Activated naive CD8-positive, alpha-beta T cell (primary cell): ENCODE results near the gene BARX2.

ENCODE experiments used
- H3K27ac Mint-ChIP-seq: one replicate; pipeline ENCODE4 v1.8.0; 2021; ENCODE audit warnings: mixed read lengths
- H3K27me3 Mint-ChIP-seq: one replicate; pipeline ENCODE4 v1.8.0; 2021; ENCODE audit warnings: mixed read lengths
- H3K36me3 Mint-ChIP-seq: one replicate; pipeline ENCODE4 v1.8.0; 2021; ENCODE audit warnings: mixed read lengths
- H3K4me1 Mint-ChIP-seq: one replicate; pipeline ENCODE4 v1.8.0; 2021; ENCODE audit warnings: low read depth, mixed read lengths
- H3K4me3 Mint-ChIP-seq: one replicate; pipeline ENCODE4 v1.8.0; 2021; ENCODE audit warnings: mild to moderate bottlenecking, mixed read lengths
- H3K9me3 Mint-ChIP-seq: one replicate; pipeline ENCODE4 v1.8.0; 2021; ENCODE audit warnings: low read depth, mixed read lengths

The BARX2 gene

DNA sequence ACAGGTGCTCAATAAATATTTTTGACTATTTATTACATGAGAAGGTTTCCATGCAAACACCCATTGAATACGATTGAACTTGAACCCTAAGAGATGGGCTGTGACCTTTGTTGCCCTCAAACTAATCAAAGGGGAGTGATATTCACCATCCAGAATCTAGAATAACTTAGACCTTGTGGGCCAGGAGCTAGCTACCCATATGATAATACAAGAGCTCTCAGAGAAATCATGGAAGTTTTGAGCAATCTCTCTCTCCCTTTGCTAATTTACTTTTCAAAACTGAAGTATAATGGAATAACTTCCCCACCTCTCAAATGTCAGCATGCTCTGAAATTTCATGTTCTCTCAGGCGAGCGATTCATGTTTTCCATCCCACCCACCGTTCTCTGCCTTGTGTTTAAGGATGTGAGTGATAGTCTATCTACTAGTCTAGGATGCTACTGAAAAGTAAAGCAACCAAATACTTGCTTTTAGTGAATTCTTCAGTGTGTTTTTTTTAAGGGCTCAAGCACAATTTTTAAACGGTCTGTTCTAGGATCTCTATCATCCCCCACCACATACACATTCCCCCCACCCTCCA lies 33.3 kb downstream of the BARX2 start:
- no peak overlapping the region for H3K27ac Mint-ChIP-seq
- H3K27me3 Mint-ChIP-seq: peaks cover 7% of the 10 kb centered on the region

DNA sequence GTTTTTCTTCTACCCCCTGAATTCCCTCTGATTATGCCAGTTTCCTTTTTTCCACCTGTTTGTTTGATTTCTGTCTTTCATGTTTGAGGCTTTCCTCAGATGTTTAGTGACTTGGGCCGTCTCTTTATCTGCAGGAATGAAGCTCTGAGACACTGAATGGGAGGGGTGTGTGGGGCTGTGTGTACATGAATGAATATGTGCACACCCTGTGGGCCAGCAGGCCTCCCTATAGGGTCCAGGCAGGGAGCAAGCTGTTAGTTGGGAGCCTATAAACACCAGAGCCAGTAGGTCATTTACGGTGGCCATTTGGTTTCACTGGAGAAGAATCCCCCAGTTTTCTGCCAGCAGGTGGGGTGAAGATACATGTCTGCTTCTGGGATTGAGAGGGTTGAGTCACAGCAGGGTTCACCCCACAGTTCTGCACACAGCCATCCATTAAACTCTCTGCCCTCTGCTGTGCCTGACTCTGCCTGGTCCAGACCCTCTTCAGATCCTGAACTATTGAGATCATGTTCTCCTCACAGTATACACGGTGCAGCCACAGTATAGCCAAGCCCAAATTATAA lies 34.8 kb downstream of the BARX2 start:
- Mint-ChIP-seq H3K27ac (no peak overlapping the region), H3K27me3 (peaks cover 5% of the 10 kb centered on the region), H3K4me3 (no peak overlapping the region), H3K36me3 (no peaks in the 10 kb centered on the region), H3K4me1 (no peaks in the 10 kb centered on the region), H3K9me3 (no peaks in the 10 kb centered on the region)

More for the DNA sequence above, 33.3 kb downstream of the BARX2 start:
- Mint-ChIP-seq H3K9me3 (no peaks in the 10 kb centered on the region), H3K4me1 (no peaks in the 10 kb centered on the region), H3K4me3 (no peak overlapping the region), H3K36me3 (no peaks in the 10 kb centered on the region)

DNA sequence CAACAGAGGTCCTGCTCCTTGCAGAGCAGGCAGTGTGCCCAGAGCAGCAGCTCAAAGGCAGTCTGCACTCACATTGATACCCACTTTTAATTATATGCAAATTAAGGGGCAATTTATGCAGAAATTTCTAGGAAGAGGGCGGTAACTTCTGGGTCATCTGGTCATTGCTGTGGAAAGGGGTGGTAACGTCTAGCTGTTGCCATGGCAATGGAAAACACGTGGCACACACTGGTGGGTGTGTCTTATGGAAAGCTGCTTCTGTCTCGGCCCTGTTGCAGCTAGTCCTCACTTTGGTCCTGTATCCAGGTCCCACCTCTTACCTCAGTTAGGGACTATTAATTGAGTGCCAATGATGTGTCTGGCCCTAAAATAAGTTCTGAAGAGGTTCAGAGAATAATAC lies 36.8 kb downstream of the BARX2 start:
- no peak overlapping the region for H3K4me3 Mint-ChIP-seq
- peaks cover 5% of the 10 kb centered on the region for H3K27me3 Mint-ChIP-seq
- no peaks in the 10 kb centered on the region for H3K9me3 Mint-ChIP-seq
- no peaks in the 10 kb centered on the region for H3K36me3 Mint-ChIP-seq
- H3K4me1 Mint-ChIP-seq: no peaks in the 10 kb centered on the region
- H3K27ac Mint-ChIP-seq: no peak overlapping the region

DNA sequence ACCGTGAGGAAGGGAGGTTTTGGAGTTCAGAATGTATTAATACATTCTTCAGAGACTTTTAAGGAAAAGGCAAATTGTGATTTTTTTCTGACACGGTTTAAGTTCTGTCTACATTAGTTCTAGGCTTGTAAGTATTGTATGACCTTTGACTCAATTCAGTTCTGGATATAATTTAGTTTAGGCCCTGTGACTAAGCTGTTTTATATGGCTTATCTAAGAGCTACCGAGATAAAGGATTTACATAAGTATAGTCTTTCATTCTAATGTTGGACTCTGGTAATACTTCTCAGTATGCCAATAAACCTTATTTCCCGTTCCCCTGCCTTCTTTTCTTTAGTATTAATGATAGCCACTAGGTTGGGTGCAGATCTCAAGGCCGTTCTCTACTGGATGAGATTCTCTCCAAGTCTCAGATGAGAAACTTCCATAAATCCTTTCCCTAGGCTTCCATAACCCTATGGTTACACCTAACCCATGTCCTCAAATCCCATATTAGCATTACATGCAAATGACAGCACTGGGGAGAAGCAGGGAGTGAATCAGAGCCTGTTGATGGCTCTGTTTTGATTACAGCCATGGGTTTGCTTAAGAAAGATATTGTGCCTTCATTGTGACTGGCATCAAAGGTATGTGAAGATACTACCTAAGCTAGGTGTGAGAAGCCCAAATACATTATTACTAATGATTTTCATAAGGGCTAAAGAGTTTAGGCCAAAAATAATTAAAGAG lies 38.7 kb downstream of the BARX2 start:
- Mint-ChIP-seq H3K9me3 (no peaks in the 10 kb centered on the region), H3K27me3 (no peaks in the 10 kb centered on the region), H3K4me1 (peaks cover 2% of the 10 kb centered on the region), H3K27ac (no peak overlapping the region), H3K36me3 (no peaks in the 10 kb centered on the region), H3K4me3 (no peak overlapping the region)

DNA sequence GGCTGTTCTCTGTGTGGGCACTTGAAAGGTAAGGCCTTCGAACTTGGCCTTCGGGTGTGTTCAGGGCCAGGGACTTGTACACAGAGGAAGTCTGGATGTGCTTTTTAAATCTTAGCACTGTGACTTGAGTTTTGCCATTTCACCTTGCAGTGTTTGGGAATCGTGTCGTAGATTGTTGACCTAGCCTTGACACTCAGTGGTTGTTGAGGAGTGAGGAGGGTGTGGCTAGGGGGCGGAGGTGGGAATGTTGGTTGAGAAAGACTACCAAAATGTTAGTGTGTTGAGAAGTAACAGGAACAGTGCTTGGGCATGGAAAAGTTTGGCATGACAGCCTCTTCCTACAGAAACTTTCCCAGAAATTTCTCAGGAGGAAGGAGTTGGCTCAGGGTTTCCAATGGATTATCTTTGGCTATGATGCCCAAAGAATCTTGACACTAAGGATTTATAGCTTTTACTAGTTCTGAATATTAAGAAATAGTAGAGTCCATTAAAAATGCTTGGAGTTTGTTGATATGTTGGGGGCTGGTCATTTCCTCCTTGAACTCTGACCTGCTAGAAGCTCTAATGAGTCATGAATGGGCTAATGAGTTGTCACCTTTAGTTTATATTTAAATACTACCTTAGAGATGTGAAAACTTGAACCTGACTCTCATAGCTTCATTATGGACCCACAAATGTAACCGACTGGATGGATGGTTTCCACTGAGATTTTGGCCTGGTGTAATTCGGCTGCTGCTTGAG lies 40.6 kb downstream of the BARX2 start:
- no peak overlapping the region for H3K27ac Mint-ChIP-seq
- no peaks in the 10 kb centered on the region for H3K27me3 Mint-ChIP-seq

DNA sequence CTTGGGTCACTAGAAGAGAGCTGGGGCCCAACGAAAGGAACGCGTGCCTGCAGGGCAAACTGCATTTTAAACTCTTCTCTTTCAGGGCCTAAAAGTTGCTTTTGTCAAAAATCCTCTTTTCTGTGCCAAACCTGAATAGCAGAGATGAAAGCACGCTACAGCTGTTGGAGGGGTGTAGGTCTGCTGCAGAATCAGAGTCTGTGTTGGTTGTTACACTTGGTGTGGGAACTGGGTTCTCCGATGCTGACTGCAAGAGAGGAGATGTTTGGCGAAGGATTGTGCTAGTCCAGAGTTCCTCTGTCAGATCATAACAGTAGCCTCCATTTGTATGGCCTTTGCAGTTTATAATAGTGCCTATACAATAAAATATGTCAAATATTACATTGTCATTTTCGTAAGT lies 41.8 kb downstream of the BARX2 start:
- Mint-ChIP-seq H3K9me3 (no peaks in the 10 kb centered on the region), H3K27me3 (no peaks in the 10 kb centered on the region), H3K36me3 (no peaks in the 10 kb centered on the region), H3K27ac (no peak overlapping the region), H3K4me1 (peaks cover 2% of the 10 kb centered on the region), H3K4me3 (no peak overlapping the region)

More for the DNA sequence above, 40.6 kb downstream of the BARX2 start:
- Mint-ChIP-seq H3K9me3 (no peaks in the 10 kb centered on the region), H3K36me3 (no peaks in the 10 kb centered on the region), H3K4me3 (no peak overlapping the region), H3K4me1 (peaks cover 2% of the 10 kb centered on the region)

DNA sequence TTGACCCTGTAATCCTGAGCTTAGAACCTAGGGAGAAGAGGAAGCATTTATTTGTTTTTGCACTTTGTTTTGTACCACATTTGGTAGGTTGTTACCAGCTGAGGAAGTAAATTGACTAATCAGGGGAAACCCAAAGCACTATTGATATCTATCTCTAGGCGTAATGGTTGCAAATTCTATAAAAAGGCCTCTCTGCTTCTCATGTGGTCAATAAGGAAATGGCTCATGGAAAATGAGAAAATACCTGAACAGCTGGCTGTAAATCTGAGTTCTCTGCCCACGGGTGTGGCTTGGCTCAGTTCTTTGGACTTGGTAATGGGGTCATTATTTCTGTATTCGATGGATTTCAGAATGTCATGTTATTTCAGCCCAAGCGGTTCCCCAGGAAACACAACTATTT lies 42.4 kb downstream of the BARX2 start:
- peaks cover 2% of the 10 kb centered on the region for H3K4me1 Mint-ChIP-seq
- no peak overlapping the region for H3K27ac Mint-ChIP-seq
- no peak overlapping the region for H3K4me3 Mint-ChIP-seq
- H3K27me3 Mint-ChIP-seq: no peaks in the 10 kb centered on the region
- H3K36me3 Mint-ChIP-seq: no peaks in the 10 kb centered on the region
- H3K9me3 Mint-ChIP-seq: no peaks in the 10 kb centered on the region

DNA sequence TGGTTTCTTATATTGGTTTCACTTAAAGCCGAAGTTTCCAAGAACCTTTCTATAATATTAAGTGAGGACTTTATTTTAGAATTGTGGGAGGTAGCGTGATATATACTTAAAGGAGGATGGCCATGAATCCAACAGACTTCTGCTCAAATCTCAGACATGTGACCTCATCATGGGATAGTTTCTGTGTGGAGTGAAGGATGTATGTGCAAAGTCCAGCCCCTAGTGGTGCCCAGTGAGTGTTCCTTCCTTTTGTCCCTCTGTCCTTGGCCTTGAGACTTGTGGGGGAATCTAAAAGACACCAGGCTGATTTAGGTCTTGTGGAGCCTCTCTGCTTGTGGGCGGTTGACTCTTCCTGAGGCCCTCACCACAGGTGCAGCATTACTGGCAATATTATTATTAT lies 43.7 kb downstream of the BARX2 start:
- H3K36me3 Mint-ChIP-seq: no peaks in the 10 kb centered on the region
- no peak overlapping the region for H3K4me3 Mint-ChIP-seq

DNA sequence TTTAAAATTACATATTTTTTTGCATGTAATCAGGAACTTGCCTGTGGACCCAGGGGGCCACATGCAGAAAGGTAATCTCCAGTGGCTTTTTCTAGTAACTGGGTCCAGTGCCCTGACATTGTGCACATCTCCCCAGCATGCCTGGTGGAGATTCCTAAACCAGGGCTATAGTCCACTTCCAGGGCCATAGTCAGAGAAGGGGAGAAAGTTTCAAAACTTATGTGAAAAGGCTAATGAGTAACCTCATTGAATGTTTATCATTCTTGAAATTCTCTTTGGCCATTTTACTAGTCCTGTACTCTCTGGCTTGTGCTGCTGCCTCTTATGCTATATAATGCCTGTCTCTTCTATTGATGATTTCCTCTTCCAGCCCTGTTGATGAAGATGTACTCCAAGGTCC lies 47.8 kb downstream of the BARX2 start:
- Mint-ChIP-seq H3K9me3 (no peaks in the 10 kb centered on the region), H3K27me3 (peaks cover 4% of the 10 kb centered on the region), H3K4me3 (no peak overlapping the region), H3K4me1 (no peaks in the 10 kb centered on the region), H3K27ac (no peak overlapping the region), H3K36me3 (no peaks in the 10 kb centered on the region)

More for the DNA sequence above, 43.7 kb downstream of the BARX2 start:
- H3K27me3 Mint-ChIP-seq: peaks cover under 1% of the 10 kb centered on the region
- peaks cover 2% of the 10 kb centered on the region for H3K4me1 Mint-ChIP-seq
- no peaks in the 10 kb centered on the region for H3K9me3 Mint-ChIP-seq
- no peak overlapping the region for H3K27ac Mint-ChIP-seq

DNA sequence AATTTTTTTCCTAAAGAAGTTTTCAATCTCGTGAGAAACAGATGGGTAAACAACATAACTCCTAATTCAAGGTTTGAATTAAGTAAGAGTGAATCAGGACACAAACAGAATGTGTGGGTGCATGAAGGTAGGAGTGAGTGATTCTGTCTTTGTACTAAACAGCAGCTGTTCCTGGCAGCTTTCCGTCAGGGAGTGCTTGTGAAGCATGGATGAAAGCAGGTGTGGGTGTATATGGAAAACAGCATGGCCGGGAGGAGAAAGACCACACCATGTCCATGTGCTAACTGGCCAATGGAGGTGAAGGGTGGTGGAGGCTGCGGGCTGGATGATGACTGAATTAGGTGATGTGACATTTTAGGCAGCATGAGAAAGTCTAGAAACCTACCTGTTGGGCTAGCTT lies 49.6 kb downstream of the BARX2 start:
- Mint-ChIP-seq H3K27me3 (peaks cover 4% of the 10 kb centered on the region), H3K36me3 (no peaks in the 10 kb centered on the region), H3K4me3 (no peak overlapping the region), H3K9me3 (no peaks in the 10 kb centered on the region), H3K4me1 (no peaks in the 10 kb centered on the region), H3K27ac (no peak overlapping the region)

DNA sequence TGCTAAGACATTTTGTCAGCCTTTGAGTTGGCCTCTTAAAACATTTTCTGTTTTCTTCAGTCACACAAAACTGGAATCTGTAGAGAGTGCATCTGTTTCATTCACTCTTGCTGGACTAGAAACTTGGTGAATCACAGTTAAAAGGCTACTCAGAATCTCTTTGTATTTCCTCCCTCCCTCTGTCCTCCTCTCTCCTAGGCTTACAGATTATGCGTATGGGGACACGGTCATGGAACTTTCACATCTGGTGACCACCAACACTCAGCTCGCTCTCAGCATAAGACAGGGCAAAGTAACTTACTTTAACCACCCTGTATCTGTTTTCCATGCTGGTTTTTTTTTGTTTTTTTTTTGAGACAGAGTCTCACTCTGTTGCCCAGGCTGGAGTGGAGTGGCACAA lies 50.4 kb downstream of the BARX2 start:
- Mint-ChIP-seq H3K4me1 (no peaks in the 10 kb centered on the region), H3K27ac (no peak overlapping the region), H3K27me3 (peaks cover 5% of the 10 kb centered on the region), H3K4me3 (no peak overlapping the region), H3K36me3 (peaks cover 1% of the 10 kb centered on the region), H3K9me3 (peaks cover 2% of the 10 kb centered on the region)

DNA sequence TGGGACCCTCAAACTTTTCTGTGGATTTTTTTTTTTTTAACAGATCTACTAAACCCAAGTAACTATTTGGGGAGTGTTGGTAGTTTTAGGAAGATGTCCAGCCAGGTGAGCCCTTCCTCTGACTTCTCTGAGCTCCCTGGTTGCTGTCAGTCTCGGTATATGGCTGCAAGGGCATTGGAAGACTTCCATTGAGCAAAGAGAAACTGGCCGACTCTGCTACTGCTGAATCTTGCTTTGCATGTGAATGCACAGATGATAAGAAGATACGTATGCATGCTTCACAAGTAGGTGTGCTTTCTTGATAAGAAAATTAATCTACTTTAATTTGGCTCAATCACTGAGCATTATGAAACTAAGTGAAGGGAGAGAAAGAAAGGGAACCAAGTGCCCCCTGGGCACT lies 51.1 kb downstream of the BARX2 start:
- H3K9me3 Mint-ChIP-seq: peaks cover 6% of the 10 kb centered on the region
- H3K4me1 Mint-ChIP-seq: no peaks in the 10 kb centered on the region
- H3K27me3 Mint-ChIP-seq: peaks cover 6% of the 10 kb centered on the region
- H3K4me3 Mint-ChIP-seq: no peak overlapping the region
- H3K27ac Mint-ChIP-seq: no peak overlapping the region
- H3K36me3 Mint-ChIP-seq: peaks cover 3% of the 10 kb centered on the region

DNA sequence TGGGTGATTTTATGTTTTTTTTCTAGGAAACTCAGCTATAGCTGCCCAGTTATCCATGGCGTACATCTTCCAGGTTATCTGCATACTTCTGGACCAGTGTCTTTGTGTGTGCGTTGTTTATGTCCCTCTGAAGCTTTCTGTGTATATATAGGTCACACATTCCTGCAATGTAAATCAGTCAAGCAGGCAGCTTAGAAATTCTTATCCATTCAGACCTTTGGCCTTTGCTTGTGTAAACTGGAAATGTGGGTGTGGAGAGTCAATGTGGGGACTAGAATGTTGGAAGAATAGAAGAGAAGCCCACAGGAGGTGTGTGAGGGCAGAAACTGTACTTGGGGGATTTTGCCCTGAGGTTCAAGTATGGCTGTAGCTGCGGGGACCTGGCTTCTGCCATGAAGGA lies 51.7 kb downstream of the BARX2 start:
- Mint-ChIP-seq H3K36me3 (peaks cover 3% of the 10 kb centered on the region), H3K27ac (no peak overlapping the region), H3K4me3 (no peak overlapping the region), H3K27me3 (peaks cover 7% of the 10 kb centered on the region), H3K9me3 (peaks cover 6% of the 10 kb centered on the region), H3K4me1 (no peaks in the 10 kb centered on the region)

DNA sequence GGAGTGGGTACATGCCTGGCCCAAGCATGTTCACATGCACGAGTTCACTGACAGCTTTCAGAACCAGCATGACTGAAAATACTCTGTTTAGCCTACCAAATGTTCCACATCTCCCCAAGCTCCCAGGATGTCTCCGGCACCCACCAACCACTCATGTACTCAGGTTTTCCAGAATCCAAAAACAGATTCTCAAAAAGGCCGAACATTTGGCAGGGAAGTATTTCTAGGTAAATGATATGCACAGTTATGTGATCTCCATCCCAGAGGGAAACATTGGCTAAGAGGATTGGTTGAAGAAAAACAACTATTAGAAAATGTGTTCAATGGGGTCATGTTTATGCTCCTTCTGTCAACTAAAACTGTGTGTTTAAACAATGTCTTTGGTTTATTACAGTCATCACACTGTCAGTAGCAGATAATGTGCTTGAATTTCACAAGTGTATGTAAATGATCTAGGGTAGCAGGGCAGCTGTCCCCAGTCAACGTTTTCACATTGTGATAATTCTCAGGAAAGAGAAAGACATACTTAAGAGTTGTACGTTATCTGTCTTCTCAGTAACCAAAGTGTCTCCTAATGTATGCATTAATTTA lies 52.3 kb downstream of the BARX2 start:
- Mint-ChIP-seq H3K9me3 (peaks cover 6% of the 10 kb centered on the region), H3K27me3 (peaks cover 7% of the 10 kb centered on the region), H3K36me3 (peaks cover 3% of the 10 kb centered on the region), H3K4me1 (no peaks in the 10 kb centered on the region), H3K27ac (no peak overlapping the region), H3K4me3 (no peak overlapping the region)

DNA sequence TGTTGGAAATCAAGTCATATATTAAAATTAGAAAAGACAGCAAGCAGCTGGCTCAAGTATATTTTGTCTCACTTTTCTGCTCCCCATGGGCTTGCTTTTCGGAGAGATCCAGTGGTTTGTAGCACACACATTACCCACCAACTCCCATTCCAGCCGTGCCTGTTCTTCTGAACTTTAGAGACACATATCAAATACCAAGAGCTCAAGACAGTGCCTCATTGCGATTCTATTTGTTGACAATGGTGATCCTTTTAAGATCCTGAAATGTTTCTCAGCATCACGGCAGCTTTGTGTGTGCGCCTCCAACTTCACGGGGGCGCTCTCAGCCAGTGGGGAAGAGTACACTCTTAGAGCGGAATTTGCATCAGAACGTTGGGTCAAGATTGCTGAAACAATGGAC lies 52.9 kb downstream of the BARX2 start:
- Mint-ChIP-seq H3K4me3 (no peak overlapping the region), H3K4me1 (no peaks in the 10 kb centered on the region), H3K27me3 (peaks cover 9% of the 10 kb centered on the region), H3K9me3 (peaks cover 6% of the 10 kb centered on the region), H3K27ac (no peak overlapping the region), H3K36me3 (peaks cover 3% of the 10 kb centered on the region)
